HuH-7.5 (cell line): Measurements from ENCODE around the gene RFTN1.

Source experiments
- DNase-seq: peaks from one replicate; pipeline ENCODE4 v3.0.0; 2011; ENCODE audit warnings: low spot score

Gene RFTN1

DNA sequence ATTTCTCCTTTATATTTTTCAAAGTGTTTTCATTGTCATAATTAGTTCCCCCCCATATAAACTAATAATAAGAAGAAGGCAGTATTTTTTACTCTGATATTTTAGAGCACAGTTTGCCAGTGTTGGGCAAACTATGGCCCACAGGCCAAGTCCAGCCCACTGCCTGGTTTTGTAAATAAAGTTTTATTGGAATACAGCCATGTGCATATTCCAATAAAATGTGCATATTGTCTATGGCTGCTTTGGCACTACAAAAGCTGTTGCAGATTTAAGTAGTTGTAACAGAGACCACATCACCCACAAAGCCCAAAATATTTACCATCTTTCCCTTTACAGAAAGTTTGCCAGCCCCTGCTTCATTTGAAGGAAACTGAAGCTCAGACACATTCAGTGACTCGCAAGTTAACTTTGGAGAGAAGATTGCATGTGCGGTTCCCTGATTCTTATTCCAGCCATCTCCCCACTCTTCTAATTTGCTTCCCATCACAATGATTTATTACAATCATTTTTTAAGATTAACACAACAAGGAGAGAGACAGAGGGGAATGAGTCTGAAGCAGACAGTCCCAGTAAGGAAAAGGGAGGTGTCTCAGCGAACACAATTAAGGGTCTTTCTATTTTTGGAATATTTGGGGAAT, 48.9 kb downstream of the RFTN1 start:
- DNase-seq, result no peak

- DNase-seq, result no peak
These were observed 49.6 kb downstream of the RFTN1 start for GRCh38 chr3:16463914-16464313.

GRCh38 chr3:16463119-16463518, 50.4 kb downstream of the RFTN1 start:
- no peak for DNase-seq

GRCh38 chr3:16462679-16463078, 50.8 kb downstream of the RFTN1 start:
- no peak for DNase-seq

- DNase-seq, result no peak
These were observed 51.8 kb downstream of the RFTN1 start for GRCh38 chr3:16461463-16462245.

GRCh38 chr3:16460886-16461285, 52.6 kb downstream of the RFTN1 start:
- DNase-seq, result no peak

DNA sequence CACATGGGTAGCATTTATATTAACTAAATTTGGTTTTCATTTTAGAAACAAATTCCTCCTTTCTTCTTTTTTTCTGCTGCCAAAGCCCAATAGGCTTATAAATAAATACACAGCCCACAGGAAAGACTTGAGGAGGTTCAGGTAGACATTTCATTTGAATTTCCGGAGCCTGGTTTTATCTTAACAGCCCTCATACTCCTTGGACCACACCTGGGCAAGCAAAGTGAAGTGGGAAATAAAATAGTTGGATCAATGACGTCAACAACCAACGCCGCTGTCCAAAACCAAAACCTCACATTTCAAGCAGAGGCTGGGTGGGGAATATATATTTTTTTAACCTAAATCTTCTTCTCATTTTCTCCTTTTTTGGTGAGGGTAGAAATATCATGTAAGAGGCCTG, 53.2 kb downstream of the RFTN1 start:
- DNase-seq, result no peak

- no peak for DNase-seq
These were observed 56.6 kb downstream of the RFTN1 start for GRCh38 chr3:16456784-16457415.

DNA sequence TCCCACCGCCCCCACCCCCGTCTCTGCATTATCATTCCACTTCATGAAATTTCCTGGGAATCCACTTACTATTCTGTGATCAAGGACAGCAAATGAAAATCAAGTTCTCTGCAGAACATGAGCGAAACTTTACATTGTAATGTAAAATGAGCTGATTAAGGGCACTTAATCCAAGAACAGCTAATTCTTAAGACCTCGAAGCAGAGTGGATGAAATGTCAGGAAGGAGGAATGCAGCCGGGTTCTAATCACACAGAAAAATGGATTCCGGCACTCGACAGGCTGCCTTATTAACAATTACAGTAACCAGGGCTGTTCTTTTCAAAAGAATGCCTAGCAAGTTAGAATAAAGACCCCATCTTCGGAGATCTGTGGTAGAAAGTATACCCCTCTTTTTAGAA, 57.5 kb downstream of the RFTN1 start:
- no peak for DNase-seq

GRCh38 chr3:16455001-16455400, 58.5 kb downstream of the RFTN1 start:
- no peak for DNase-seq

GRCh38 chr3:16452261-16452660, 61.2 kb downstream of the RFTN1 start:
- DNase-seq, result no peak

DNA sequence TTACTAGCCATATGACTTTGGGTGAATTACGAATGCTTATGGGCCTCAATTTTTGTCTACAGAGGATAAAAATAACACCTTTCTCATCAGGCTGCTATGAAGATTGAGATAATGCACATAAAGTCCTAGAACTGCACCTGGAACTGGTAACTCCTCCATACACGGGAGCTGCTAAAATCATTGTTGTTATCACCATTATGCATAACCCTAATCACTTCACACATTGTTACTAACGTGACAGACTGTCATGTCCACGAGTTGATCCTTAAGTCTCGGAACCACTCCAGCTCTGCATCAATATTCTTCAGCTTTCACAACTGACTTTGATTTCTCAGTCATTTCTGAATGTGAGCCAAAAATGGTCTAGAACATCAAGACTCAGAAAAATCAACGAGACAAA, 64.1 kb downstream of the RFTN1 start:
- no peak for DNase-seq

DNA sequence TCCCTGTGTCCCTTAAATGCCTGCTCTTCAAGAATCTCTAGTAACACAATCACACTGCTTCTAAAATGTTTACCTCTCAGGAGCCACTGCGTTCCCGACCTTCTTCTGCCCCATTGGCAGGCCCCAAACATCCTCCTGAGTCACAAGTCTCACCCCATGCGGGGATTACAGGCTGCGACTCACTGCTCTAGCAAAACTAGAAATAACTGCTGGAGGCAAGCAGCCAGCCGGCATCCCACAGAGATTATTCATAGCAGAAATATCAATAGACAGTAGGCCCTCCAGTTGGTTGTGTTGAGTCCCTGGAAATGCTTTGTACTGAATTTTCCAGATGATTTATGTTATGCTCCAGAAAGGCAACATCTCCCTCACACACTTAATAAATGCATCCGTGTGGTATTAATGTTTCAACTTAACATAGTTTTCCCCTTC, 64.8 kb downstream of the RFTN1 start:
- no peak for DNase-seq

DNA sequence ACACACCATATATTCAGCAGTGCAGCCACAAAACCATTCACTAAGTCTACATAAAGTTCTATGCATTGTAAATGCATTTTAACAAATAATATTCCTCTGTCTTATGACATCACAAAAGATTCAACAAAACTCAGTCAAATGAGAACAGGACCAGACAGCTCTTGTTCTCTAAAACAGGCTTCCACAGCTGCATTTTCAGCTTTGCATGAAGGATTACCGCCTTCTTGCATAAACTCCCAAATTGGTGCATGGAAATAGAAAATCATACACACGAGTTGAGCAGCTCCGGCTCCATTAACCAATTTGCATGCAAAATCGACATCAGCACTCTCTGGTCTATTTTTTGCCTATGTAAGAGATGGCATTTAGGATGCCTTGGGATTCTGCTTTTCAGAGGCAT, 66.4 kb downstream of the RFTN1 start:
- no peak for DNase-seq

GRCh38 chr3:16444344-16444743, 69.2 kb downstream of the RFTN1 start:
- DNase-seq, result no peak

GRCh38 chr3:16442730-16443129, 70.8 kb downstream of the RFTN1 start:
- no peak for DNase-seq

DNA sequence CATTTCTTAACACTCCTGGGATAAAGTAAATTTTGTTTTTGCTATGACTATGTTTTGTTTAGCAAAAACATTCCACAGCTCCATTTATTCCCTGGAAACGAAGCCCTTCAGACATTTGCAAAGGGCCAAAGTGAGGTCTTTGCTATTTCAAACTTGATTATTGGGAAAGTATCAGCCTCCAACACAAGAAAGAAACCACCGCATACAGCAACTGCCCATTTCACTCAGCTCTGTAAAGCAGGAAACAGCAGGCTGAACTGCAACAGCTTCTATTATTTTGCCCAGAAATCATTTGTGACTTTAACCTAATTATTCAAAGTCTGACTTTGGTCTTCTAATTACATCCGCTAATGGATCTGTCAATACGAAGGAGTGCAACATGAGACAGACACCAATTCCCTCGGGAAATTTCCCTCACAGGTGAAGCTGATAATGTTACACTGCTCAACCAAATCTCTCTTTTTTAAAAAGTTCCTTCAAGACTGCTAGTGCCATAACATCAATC, 72.1 kb downstream of the RFTN1 start:
- DNase-seq, result no peak

GRCh38 chr3:16439848-16440708, 73.4 kb downstream of the RFTN1 start:
- no peak for DNase-seq

- DNase-seq, result no peak
These were observed 74.2 kb downstream of the RFTN1 start for GRCh38 chr3:16439163-16439847.

DNA sequence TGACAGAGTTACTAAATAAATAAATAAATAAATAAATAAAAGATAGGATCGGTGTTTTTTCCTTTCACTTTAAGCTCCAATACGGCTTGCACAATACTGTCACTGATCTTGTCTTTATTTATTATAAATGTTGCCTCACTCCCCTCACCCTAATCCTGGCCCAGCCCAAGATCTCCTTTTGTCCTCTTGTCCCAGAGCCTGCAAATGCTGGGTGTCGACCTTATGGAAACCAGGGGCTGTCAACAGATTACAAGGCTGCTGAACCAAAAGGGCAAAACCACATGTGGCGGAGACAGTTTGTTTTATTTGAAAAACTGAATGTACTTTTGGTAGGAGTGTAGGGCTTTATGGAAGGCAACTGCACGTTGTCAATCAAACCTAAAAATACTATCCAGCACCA, 75.9 kb downstream of the RFTN1 start:
- no peak for DNase-seq

DNA sequence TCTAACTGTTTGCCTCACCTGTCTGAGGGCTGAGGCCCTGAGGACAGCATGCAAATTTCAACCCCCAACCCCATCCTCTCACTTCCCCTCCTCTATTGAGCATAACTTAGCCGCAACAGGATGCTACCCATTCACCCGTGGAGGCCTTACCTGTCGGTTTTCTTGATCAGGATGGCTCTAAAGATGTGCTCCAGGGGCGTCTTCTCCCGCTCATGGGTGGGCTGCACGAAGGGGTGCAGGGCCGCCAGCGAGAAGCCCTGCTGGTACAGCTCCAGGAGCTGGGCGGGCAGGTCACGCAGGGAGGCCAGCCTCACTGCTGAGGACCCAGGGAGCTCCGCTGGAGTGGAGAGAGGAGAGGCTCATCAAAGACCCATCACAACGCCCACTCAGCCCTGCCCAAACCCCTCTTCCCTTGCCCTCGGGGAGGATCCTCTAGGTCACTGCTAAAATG, 79.8 kb downstream of the RFTN1 start:
- no peak for DNase-seq
